ENCODE data around the gene TIMM29.
"Not testable (repeated sequence)": the region's sequence is repeated elsewhere in the genome, so short reads cannot be mapped to it uniquely, and the experiment has no call there.

TIMM29 gene

DNA sequence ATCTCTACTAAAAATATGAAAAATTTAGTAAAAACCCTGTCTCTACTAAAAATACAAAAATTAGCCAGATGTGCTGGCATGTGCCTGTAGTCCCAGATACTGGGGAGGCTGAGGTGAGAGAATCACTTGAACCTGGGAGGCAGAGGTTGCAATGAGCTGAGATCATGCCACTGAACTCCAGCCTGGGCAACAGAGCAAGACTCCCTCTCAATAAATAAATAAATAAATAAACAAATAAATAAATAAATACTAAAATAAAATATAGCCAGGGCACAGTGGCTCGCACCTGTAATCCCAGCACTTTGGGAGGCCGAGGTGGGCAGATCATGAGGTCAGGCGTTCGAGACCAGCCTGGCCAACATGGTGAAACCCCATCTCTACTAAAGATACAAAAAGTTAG lies 14.8 kb downstream of the TIMM29 start:
- DNase-seq (ENCODE audit: low spot score) = not testable (repeated sequence)

DNA sequence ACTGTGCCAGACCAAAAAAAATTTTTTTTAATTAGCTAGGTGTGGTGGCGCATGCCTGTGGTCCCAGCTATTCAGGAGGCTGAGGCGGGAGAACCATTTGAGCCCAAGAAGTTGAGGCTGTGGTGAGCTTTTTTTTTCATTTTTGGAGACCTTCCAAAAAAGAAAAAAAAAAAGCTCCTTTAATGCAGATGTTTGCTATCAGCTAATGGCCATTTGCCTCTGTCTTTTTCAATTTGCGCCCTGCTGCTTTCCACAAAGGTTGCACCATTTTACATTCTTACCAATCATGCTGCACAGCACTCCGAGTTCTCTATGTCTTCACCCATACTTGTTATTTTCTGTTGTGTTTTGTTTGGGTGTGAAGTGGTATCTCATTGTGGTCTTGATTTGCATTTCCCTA lies 16.7 kb downstream of the TIMM29 start:
- no peak for DNase-seq (ENCODE audit: low spot score)

DNA sequence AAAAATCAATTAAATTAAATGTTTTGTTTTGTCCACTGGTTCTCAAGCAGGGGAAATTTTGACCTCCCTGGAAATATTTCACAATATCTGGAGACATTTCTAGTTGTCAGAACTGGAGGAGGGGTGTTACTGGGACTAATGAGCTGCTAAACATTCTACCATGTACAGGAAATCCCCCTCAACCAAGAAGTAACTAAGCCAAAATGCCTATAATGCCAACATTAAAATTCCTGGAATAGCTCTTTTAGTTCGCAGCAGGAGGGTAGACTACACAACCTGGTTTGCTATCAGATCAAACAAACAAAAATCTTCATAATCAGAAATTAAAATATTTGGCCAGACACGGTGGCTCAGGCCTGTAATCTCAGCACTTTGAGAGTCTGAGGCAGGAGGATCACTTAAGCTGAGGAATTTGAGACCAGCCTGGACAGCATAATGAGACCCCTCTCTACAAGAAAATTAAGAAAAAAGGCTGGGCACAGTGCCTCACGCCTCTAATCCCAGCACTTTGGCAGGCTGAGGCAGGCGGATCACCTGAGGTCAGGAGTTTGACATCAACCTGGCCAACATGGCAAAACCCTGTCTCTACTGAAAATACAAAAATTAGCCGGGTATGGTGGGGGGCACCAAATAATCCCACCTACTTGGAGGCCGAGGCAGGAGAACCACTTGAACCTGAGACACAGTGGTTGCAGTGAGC lies 18.5 kb downstream of the TIMM29 start:
- no peak for DNase-seq (ENCODE audit: low spot score)

DNA sequence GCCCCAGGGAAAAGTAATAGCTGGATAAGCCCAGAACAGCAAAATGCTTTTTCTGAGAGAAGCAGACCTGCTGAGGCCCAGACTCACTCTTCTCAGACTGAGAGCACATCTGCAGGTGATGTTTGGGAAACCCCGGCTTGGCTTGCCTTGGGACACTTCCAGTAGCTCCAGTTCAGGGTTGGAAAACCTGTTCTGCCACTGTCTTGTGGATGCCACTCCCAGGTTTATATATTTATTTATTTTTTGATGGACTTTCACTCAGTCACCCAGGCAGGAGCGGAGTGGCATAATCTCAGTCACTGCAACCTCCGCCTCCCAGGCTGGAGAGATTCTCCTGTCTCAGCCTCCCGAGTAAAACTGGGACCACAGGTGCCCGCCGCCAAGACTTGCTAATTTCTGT lies 24.2 kb downstream of the TIMM29 start:
- DNase-seq (ENCODE audit: low spot score) = no peak

DNA sequence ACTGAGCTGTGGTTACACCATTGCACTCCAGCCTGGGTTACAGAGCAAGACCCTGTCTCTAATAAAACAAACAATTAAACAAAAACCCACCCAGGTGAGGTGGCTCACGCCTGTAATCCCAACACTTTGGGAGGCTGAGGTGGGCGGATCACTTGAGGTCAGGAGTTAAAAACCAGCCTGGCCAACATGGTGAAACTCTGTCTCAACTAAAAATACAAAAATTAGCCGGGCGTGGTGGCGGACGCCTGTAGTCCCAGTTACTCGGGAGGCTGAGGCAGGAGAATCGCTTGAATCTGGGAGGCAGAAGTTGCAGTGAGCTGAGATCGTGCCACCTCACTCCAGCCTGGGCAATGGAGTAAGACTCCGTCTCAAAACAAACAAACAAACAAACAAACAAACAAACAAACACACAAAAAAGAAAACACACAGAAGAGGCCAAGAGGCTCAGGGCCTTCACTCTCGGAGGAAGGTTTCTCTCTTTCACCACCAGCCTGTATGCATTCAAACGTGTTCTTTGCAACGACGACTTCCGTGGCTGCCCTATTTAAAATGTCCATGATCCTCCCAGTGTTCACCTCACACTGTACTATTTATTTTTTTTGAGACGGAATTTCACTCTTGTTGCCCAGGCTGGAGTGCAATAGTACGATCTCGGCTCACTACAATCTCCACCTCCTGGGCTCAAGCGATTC lies 30.8 kb downstream of the TIMM29 start:
- DNase-seq (ENCODE audit: low spot score) = not testable (repeated sequence)

DNA sequence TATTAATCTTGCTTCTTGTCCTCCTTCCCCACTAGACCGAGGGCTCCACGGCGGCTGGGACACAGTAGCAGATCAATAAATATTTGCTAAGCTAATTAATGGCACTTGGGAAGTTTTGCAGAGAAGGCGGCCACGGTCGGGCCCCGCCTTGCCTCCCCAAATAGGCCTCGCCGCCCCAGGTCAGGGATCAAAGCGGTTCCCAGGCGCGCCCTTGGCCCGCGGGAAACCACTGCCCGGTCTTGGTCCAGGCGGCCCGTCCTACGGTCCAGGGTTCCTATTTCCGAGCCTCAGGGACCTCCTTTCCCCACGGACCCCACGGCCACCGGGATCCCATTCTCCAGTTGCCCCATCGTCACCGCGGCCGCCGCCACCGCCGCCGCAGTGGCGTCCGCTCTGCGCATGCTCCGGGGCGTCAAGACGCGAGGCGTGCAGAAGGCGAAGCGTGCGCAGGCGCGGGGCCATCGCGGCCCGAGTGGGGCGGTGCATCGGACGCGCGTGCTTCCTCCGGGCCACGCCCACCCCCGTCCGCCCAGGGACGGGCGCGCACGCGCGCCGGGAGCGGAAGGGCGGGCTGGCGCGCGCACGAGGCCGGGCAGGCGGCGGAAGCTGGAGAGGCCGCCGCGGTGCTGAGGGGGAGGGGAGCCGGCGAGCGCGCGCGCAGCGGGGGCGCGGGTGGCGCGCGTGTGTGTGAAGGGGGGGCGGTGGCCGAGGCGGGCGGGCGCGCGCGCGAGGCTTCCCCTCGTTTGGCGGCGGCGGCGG lies 31.9 kb downstream of the TIMM29 start, which contains the start of gene SMARCA4:
TSS of gene SMARCA4 (plus strand) at position 717 of the 759 bp plus-strand sequence. CDS start 23,122 bp downstream, outside the sequence.
- DNase-seq (ENCODE audit: low spot score) = peak; percentile 97

DNA sequence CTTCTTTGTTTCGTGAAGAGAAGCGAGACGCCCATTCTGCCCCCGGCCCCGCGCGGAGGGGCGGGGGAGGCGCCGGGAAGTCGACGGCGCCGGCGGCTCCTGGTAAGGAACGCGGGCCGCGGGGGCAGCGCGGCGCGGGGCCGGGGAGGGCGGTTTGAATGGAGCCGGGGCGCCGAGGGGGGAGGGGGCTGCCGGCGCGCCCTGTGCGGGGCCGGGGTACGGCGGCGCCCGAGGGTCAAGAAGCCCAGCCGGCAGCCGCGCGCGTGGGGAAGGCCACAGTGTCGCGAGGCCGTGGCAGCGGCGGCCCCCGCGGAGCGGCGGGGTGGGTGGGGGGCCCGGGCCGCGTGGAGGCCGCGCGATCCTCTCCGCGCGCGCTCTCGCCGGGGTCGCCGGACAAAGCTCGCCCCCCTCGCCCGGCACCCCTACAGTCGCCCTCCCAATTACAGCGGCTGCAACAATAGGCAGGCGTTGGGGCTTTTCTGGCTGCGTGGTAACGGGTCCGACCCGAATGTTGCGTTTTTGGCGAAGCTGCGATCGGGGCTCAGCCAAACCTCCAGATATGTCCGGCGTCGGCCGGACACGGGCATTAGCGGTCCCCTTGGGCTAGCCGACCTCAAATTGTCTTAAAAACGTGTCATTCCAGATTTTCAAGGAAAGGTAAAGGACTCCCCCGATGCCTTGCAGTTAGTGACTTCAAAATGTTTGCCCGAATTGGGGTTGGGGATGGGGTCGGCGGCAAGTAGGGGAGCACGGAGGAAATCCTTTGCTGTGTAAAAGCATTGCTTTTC lies 32.7 kb downstream of the TIMM29 start:
- DNase-seq (ENCODE audit: low spot score) = no peak

DNA sequence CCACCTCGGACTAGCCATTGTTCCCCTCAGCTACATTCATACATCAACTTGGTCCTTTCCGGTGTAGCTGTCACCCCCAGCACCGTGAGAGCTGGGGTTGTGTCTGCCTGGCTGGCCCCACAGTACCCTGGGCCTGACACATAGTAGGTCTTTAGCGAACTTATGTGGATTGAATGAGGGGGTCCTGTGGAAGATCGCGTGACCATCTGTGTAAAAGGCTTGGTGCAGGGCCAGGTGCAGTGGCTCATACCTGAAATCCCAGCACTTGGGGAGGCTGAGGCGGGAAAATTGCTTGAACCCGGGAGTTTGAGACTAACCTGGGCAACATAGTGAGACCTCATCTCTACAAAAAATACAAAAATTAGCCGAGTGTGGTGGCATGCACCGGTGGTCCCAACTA lies 34.3 kb downstream of the TIMM29 start:
- no peak for DNase-seq (ENCODE audit: low spot score)

DNA sequence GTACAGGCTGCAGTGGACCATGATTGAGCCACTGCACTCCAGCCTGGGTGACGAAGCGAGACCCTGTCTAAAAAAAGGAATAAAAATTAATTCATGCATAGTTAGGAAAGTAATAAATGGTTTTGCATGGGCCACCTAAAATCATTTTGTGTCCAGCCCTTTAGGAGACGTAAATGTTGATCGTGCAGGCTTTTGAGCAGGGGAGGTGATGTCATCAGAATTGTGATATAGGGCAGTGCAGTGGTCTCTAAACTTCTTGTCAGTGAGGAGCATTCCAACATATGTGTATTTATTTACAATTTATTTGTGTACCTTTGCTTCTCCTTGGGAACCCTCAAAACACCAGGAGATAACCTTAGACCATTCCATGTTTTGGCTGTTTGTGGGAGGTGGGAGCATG lies 35.3 kb downstream of the TIMM29 start:
- no peak for DNase-seq (ENCODE audit: low spot score)

DNA sequence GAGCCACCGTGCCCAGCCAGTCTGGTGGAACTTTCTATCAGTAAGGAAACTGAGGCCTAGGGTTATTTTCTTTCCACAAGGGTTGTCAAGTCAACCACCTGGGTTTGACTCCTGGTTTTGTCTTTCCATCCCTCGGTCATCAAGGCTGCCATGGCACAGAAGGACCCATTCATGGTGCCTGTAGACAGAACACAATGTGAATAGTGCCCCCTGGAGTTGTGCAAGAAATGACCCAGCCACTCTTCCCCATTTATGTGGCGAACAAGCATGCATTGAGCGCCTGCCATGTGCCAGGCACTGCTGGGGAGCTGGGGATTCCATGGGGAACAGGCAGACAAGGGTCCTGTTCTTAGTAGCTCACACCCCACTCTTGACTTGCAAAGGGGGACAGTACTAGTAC lies 36.3 kb downstream of the TIMM29 start:
- DNase-seq (ENCODE audit: low spot score) = no peak

DNA sequence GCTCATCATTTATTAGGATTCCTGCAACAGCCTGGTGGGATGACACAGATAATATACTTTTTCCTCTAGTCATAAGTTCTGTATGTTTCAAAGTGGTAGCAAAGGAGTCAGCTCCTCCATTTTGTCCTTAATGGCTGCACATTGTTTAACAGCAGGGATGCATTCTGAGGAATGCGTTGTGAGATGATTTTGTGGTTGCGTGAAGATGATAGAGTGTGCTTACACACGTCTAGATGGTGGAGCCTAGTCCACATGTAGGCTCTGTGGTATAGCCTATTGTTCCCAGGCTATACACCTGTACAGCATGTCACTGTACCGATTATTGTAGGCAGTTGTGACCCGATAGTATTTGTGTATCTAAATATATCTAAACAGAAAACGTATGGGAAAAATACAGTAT lies 36.8 kb downstream of the TIMM29 start:
- no peak for DNase-seq (ENCODE audit: low spot score)

DNA sequence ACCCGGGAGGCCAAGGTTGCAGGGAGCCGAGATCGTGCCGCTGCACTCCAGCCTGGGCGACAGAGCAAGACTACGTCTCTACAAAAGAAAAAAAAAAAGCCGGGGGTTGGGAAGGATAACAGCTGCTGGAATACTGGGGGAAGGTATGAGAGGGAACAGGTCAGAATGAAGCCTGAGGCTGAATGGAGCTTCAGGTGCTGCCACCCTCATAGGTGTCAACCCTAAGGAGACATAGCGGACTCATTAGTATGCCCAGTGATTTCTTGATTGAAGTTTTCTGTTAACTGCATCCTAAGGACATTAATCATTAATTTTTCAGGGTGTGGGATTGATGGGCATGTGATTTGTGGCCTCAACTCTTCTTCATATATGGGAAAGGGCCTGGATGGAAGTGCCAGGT lies 38.2 kb downstream of the TIMM29 start:
- DNase-seq (ENCODE audit: low spot score) = no peak

DNA sequence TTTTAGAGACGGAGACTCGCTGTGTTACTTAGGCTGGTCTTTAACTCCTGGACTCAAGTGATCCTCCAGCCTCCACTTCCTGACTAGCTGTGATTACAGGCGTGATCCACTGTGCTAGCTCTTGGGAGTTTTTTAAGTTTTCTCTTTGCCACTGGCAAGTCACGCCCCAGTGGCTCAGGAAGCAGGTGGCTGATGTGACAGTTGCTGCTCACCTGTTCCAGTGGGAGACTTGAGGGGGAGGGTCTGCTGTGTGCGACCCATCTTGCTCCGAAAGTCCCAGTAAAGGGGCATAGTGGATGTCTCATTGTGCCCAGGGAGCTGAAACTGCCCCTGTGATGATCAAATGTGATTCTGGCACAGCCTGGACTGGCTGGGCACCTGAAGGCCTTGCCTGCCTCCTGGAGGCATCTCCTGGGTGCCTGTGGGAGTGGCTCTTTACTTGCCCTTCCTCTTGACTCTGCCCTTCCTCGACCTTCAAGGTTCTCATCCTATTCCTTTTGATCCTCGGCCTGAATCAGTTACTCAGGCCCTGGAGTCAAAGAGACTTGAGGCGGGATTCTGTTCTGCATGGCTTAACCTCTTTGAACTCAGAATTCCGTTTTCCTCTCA lies 40.0 kb downstream of the TIMM29 start:
- no peak for DNase-seq (ENCODE audit: low spot score)

DNA sequence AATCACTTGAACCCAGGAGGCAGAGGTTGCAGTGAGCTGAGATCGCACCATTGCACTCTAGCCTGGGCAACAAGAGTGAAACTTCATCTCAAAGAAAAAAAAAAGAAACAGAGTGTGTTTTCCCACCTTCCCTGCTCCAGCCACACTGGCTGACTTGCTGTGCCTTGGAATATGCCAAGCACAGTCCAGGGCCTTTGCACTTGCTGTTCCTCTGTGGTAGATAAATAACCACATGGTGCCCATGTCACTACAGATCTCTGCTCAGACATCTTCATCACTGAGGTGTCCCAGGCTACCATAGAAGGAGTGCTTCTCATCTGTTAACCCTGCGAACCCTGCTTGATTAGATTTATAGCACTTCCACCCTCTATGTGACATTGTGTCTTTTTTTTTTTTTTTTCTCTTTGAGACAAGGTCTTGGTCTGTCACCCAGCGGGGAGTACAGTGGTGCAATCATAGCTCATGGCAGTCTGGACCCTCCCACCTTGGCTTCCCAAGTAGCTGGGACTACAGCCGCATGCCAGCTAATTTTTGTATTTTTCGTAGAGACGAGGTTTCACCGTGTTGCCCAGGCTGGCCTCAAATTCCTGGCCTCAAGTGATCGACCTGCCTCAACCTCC lies 42.6 kb downstream of the TIMM29 start:
- no peak for DNase-seq (ENCODE audit: low spot score)

DNA sequence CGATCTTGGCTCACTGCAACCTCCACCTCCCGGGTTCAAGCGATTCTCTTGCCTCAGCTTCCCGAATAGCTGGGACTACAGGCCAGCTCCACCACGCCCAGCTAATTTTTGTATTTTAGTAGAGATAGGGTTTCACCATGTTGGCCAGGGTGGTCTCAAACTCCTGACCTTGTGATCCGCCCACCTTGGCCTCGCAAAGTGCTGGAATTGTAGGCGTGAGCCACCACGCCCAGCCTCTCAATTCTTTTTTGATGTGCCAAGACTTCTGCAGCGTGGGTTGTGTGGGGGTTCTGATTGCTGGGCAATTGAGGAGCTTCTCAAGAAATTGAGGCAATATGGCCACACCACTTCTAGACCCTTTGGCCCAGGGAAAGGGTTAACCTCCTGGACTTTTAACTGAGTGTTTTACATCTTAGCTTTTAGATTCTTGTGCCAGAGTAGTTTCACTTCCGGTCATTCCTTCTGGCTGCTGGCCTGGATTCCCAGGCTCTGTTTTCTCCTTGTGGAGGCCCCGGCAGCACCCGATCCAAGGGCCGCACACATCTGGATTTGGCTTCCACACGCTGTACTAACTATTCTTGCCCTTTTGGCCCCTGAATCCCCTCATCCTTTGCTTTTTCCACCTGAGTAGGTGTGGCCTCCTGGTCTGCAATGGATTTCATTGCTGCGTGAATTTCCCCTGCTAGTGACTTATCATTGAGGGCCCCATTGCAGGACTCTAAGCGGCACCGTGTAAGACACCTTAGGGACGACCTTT lies 46.9 kb downstream of the TIMM29 start:
- DNase-seq (ENCODE audit: low spot score) = no peak

DNA sequence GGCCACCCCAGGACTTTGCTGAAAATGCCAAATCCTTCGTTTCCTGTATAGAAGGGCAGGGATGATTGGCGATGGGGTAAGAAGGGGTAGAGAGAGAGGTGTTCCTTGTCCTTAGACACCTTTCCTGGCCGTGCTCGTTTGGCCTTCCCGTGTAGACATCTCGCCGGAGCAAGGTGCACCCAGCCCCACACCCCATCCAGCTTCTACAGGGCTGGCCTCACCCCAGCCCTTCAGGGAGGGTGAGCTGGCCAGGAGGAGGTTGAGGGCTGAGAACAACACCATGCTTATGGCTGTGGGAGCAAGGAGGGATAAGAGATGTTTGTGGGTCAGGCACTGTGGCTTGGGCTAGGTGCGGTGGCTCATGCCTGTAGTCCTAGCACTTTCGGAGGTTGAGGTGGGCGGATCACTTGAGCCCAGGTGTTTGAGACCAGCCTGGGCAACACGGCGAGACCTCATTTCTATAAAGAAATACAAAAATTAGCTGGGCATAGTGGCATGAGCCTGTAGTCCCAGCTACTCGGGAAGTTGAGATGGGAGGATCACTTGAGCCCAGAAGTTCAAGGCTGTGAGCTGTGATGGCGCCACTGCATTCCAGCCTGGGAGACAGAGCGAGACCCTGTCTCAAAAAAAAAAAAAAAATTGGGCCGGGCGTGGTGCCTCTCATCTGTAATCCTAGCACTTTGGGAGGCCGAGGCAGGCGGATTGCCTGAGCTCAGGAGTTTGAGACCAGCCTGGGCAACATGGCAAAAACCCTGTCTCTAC lies 47.7 kb downstream of the TIMM29 start:
- DNase-seq (ENCODE audit: low spot score) = no peak

DNA sequence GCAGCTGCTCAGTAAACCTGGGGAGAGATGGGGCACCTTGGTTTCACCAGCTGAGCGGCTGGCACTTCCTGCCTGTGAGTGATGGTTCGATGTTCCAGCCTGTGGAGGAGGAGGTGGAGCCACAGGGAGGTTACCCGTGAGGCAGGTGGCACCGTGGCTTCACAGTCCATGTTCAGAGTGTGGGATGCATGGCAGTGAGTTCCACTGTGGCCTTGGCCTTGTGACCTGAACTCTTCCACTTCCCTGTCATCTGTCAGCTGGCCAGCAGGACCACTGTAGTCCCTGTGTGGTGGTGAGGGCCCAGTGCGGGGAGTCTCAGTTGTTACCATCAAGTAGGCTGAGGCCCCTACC lies 49.1 kb downstream of the TIMM29 start:
- no peak for DNase-seq (ENCODE audit: low spot score)

Measured in CD4-positive, alpha-beta T cell treated with Interleukin-15 for 4 hours (primary cell).